Natural killer cell (primary cell): ENCODE data around the gene PNLIPRP3. TPM values are rescaled to one million over a fixed set of nuclear protein-coding genes. Genes with fewer than 3 reads are reported as not detected.

ENCODE experiments used
- ATAC-seq, 3 donors: fragments of 150-1000 bp in 2 of 3; fragments of 200-7000 bp in 1 of 3; cut with Tn5 transposase; 1 replicate in 1 of 3; 2 replicates in 2 of 3; pipeline ENCODE4 v1.10.0; 2021; ENCODE audit warnings: mild to moderate bottlenecking in 2 of 3, moderate library complexity in 2 of 3
- DNase-seq, 2 donors: peaks; one replicate each; pipeline versions ENCODE4 v3.0.0 to v3.0.0-alpha.2; 2013 to 2021; ENCODE audit warnings: mixed read lengths in 1 of 2
- H3K27ac ChIP-seq: one replicate; pipeline ENCODE4 v1.5.1; 2013; ENCODE audit warnings: mild to moderate bottlenecking, low read length
- H3K27me3 ChIP-seq: one replicate; pipeline ENCODE4 v1.6.1; 2013; ENCODE audit warnings: low read length; ENCODE audit not compliant: control insufficient read depth, insufficient read depth
- H3K36me3 ChIP-seq: one replicate; pipeline ENCODE4 v1.6.1; 2013; ENCODE audit warnings: low read length; ENCODE audit not compliant: control insufficient read depth, insufficient read depth
- H3K4me1 ChIP-seq: one replicate; pipeline ENCODE4 v1.6.1; 2013; ENCODE audit warnings: low read length; ENCODE audit not compliant: control insufficient read depth, insufficient read depth
- H3K4me3 ChIP-seq: one replicate; pipeline ENCODE4 v1.5.1; 2013; ENCODE audit warnings: low read length
- H3K9me3 ChIP-seq: one replicate; pipeline ENCODE4 v1.6.1; 2013; ENCODE audit warnings: low read length; ENCODE audit not compliant: control insufficient read depth, insufficient read depth
- H3K27ac Mint-ChIP-seq, 2 donors: one replicate each; pipeline ENCODE4 v1.8.0; 2022; ENCODE audit warnings: mild to moderate bottlenecking in 2 of 2, mixed read lengths in 2 of 2, moderate library complexity in 1 of 2
- H3K27me3 Mint-ChIP-seq, 2 donors: one replicate each; pipeline ENCODE4 v1.8.0; 2022; ENCODE audit warnings: low read depth in 2 of 2, mixed read lengths in 2 of 2
- H3K36me3 Mint-ChIP-seq: one replicate; pipeline ENCODE4 v1.8.0; 2022; ENCODE audit warnings: mixed read lengths
- H3K4me1 Mint-ChIP-seq, 2 donors: one replicate each; pipeline ENCODE4 v1.8.0; 2022; ENCODE audit warnings: mixed read lengths in 2 of 2
- H3K4me3 Mint-ChIP-seq: one replicate; pipeline ENCODE4 v1.8.0; 2022; ENCODE audit warnings: mild to moderate bottlenecking, moderate library complexity, mixed read lengths
- H3K9me3 Mint-ChIP-seq, 2 donors: one replicate each; pipeline ENCODE4 v1.8.0; 2022; ENCODE audit warnings: mixed read lengths in 2 of 2
- CTCF ChIP-seq: fragments of 200-600 bp; IDR thresholded peaks from one replicate; pipeline ENCODE4 v1.8.0; 2022; ENCODE audit warnings: antibody characterized with exemption
- WGBS: methylation state at CpG from one replicate; pipeline ENCODE4 v1.1.7; 2013; ENCODE audit warnings: missing lambda C conversion rate; ENCODE audit not compliant: insufficient coverage; 5-methylcytosine and 5-hydroxymethylcytosine counted together
- intact Hi-C: fragments of 100-400 bp; cut with micrococcal nuclease; formaldehyde crosslinking; loops from one replicate; pipeline ENCODE4 v1.14.2; 2022
- total RNA-seq, 4 donors: library from RNA; stranded (reverse); fragments of 120-200 nt in 1 of 4; gene quantifications; one replicate each; pipeline versions ENCODE4 v1.2.3 to v1.2.4, GENCODE V29; 2013 to 2022

Gene PNLIPRP3
- total RNA-seq, 3 donors from 2014 or later (not counting 1 experiment from before 2014, with no cell fraction given), result not detected

DNA sequence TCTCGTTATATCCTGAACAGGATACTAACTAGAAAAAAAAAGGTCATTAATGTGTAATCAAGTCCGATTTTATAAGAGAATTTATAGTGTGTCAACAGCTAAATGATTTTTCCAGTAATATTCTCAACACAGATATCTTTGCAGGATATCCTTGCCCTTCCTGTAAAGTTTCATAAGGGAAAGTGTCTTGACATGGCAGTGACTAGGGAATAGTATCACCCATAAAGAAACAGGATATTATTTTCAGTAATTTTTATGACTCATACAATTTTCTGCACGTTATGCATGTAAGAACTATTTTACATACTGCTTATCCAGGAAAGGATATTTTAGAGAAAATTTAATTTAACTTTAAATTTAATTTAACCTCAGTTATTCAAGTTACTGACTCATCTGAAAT, 98.6 kb downstream of the PNLIPRP3 start:
- Histone ChIP-seq H3K36me3 (no peaks in the 10 kb centered on the region), H3K4me1 (no peaks in the 10 kb centered on the region), H3K9me3 (no peaks in the 10 kb centered on the region), H3K27ac (no peak overlapping the region), H3K4me3 (no peak overlapping the region), H3K27me3 (no peaks in the 10 kb centered on the region)
- Mint-ChIP-seq H3K27ac (no peak overlapping the region), H3K27me3 (no peaks in the 10 kb centered on the region), H3K36me3 (no peaks in the 10 kb centered on the region), H3K9me3 (peaks cover 0 to 3% of the 10 kb centered on the region in 2 donors), H3K4me1 (no peaks in the 10 kb centered on the region), H3K4me3 (no peak overlapping the region)
- WGBS, result no CpG with 5 or more reads among the region's 3 CpGs
- ATAC-seq (no peak), DNase-seq (no peak)
- TF ChIP-seq CTCF, result no peak
- intact Hi-C loops, result no loop called here

Other genes with a start within 250 kb of the PNLIPRP3 start
- not detected for gene GFRA1, start 154.6 kb upstream of the PNLIPRP3 start, total RNA-seq
- gene CCDC172, start 103.4 kb upstream of the PNLIPRP3 start, total RNA-seq, result not detected
- gene PNLIP, start 118.1 kb downstream of the PNLIPRP3 start, total RNA-seq, result not detected
- not detected for gene PNLIPRP1, start 163.1 kb downstream of the PNLIPRP3 start, total RNA-seq
- gene PNLIPRP2, start 193.1 kb downstream of the PNLIPRP3 start, total RNA-seq, result not detected